Anterior cingulate cortex (tissue), 58 donors: Measurements from ENCODE around the gene FGF6.
A peak's percentile ranks its signal among the peaks of the same experiment; 100 is the strongest.
"Not testable (repeated sequence)": the region's sequence is repeated elsewhere in the genome, so short reads cannot be mapped to it uniquely, and the experiment has no call there.

Source experiments
- DNase-seq, 58 donors: peaks; one replicate each; lab custom pipeline; 2025; lab: John Stamatoyannopoulos, UW

The FGF6 gene

GRCh38 chr12:4421590-4422031 is 24.0 kb downstream of the FGF6 start:
- peak in 1 of 58 donors; percentile 33 for DNase-seq

- no peak for DNase-seq
Observed at GRCh38 chr12:4420138-4420670, 25.4 kb downstream of the FGF6 start.

GRCh38 chr12:4418913-4419312 is 26.7 kb downstream of the FGF6 start:
- no peak for DNase-seq

- DNase-seq: no peak
Observed at GRCh38 chr12:4417936-4418335, 27.7 kb downstream of the FGF6 start.

- peak in 2 of 58 donors; percentile 13 to 27 for DNase-seq
Observed at GRCh38 chr12:4417455-4417854, 28.2 kb downstream of the FGF6 start.

GRCh38 chr12:4416276-4416675 is 29.3 kb downstream of the FGF6 start:
- no peak for DNase-seq

GRCh38 chr12:4412465-4412864 is 33.1 kb downstream of the FGF6 start:
- DNase-seq: no peak

GRCh38 chr12:4412056-4412455 is 33.6 kb downstream of the FGF6 start:
- DNase-seq: no peak

- DNase-seq: no peak
Observed at GRCh38 chr12:4407136-4407535, 38.5 kb downstream of the FGF6 start.

GRCh38 chr12:4404877-4405637 is 40.6 kb downstream of the FGF6 start:
- not testable (repeated sequence) for DNase-seq

- no peak for DNase-seq
Observed at GRCh38 chr12:4402996-4403395, 42.6 kb downstream of the FGF6 start.

GRCh38 chr12:4401117-4401516 is 44.5 kb downstream of the FGF6 start:
- no peak for DNase-seq

- no peak for DNase-seq
Observed at GRCh38 chr12:4395818-4396217, 49.8 kb downstream of the FGF6 start.

GRCh38 chr12:4393211-4393610 is 52.4 kb downstream of the FGF6 start:
- no peak for DNase-seq

GRCh38 chr12:4392223-4392742 is 53.3 kb downstream of the FGF6 start:
- no peak for DNase-seq

- no peak for DNase-seq
Observed at GRCh38 chr12:4388662-4389061, 57.0 kb downstream of the FGF6 start.

- no peak for DNase-seq
Observed at GRCh38 chr12:4388032-4388431, 57.6 kb downstream of the FGF6 start.

GRCh38 chr12:4387607-4388006 is 58.0 kb downstream of the FGF6 start:
- DNase-seq: no peak

- peak in 1 of 58 donors; percentile 2 for DNase-seq
Observed at GRCh38 chr12:4386801-4387200, 58.8 kb downstream of the FGF6 start.
